Choroid plexus epithelial cell (primary cell): ENCODE measurements around the gene ASXL2.

Source experiments
- DNase-seq: peaks from one replicate; pipeline ENCODE4 v3.0.0-alpha.2; 2010; ENCODE audit warnings: low read depth
- H3K4me3 ChIP-seq: 2 replicates; pipeline ENCODE4 v1.5.1; 2011; ENCODE audit warnings: low read depth, mild to moderate bottlenecking, control low read depth, low read length, moderate library complexity
- TF ChIP-seq, protein P1 (sequence below): conservative IDR thresholded peaks from 2 replicates; pipeline ENCODE4 v1.5.1; 2011; ENCODE audit warnings: low read depth, mild to moderate bottlenecking, control low read depth, inconsistent platforms, low read length, moderate library complexity

ASXL2 gene

DNA sequence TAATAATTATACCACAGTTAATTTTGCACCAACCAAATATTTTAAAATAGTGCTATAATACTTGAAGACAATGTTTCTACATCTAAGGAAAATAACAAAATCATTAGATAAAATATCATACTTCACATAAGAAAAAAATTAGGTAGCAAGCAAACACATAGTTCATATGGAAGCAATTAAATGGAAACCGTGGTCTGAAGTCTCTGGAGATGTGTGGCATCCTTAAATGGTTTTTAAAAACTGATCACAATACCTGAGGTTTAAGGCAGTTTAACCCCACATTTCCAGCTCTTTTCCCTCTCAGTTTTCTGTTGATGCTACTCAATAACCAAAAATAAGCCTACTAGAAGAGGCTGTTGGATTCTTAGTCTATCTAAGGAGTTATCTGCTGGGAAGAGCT lies 71.3 kb downstream of the ASXL2 start:
- no peak for DNase-seq
- TF ChIP-seq, protein P1, sequence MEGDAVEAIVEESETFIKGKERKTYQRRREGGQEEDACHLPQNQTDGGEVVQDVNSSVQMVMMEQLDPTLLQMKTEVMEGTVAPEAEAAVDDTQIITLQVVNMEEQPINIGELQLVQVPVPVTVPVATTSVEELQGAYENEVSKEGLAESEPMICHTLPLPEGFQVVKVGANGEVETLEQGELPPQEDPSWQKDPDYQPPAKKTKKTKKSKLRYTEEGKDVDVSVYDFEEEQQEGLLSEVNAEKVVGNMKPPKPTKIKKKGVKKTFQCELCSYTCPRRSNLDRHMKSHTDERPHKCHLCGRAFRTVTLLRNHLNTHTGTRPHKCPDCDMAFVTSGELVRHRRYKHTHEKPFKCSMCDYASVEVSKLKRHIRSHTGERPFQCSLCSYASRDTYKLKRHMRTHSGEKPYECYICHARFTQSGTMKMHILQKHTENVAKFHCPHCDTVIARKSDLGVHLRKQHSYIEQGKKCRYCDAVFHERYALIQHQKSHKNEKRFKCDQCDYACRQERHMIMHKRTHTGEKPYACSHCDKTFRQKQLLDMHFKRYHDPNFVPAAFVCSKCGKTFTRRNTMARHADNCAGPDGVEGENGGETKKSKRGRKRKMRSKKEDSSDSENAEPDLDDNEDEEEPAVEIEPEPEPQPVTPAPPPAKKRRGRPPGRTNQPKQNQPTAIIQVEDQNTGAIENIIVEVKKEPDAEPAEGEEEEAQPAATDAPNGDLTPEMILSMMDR = no peak
- H3K4me3 ChIP-seq = no peak overlapping the region

GRCh38 chr2:25805987-25806386 lies 72.3 kb downstream of the ASXL2 start:
- no peak for DNase-seq
- TF ChIP-seq, protein P1 = no peak
- no peak overlapping the region for H3K4me3 ChIP-seq

GRCh38 chr2:25804338-25804737 lies 73.9 kb downstream of the ASXL2 start:
- DNase-seq = no peak
- H3K4me3 ChIP-seq = no peak overlapping the region
- TF ChIP-seq, protein P1 = no peak

DNA sequence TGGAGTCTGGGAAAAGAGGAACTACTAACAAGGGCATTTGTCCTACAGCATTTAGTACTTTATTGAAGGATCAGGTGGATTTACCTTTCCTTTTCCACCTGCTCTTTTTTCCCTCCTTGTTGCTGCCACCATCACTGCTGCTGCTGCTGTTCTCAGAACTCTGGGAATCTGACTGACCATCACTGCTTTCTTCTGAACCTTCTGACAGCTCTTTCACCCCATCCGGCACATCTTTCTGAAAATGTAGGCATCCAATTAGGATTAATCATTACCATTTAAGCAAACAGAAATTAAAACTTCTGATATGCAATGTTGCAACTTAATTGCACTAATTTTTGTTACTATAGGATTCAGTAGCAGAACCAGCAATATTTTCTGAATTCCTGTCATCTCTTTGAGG lies 79.0 kb downstream of the ASXL2 start:
- H3K4me3 ChIP-seq = no peak overlapping the region
- no peak for DNase-seq
- TF ChIP-seq, protein P1 = no peak

- DNase-seq = no peak
- TF ChIP-seq, protein P1 = no peak
- no peak overlapping the region for H3K4me3 ChIP-seq
Observed at GRCh38 chr2:25797620-25798488, 80.4 kb downstream of the ASXL2 start.

GRCh38 chr2:25794544-25795276 lies 83.6 kb downstream of the ASXL2 start:
- TF ChIP-seq, protein P1 = no peak
- no peak for DNase-seq
- H3K4me3 ChIP-seq = no peak overlapping the region
